Measurements from ENCODE around the gene RPL27.
A peak's percentile ranks its signal among the peaks of the same experiment; 100 is the strongest.

RPL27 gene

GRCh38 chr17:42980766-42981397 is 17.3 kb upstream of the RPL27 start:
- peak; percentile 41 for TF ChIP-seq CTCF (IDR thresholded peaks at IDR 0.05; ENCODE audit: extremely low read depth, insufficient read depth, missing control alignments)
- DNase-seq (ENCODE audit: low spot score): peak; percentile 85
- in situ Hi-C loops (cut with MboI; ENCODE audit: low pct_unique_long_range_greater_than_20kb, low sequenced_read_pairs, unreplicated experiment): no loop called here

GRCh38 chr17:42982266-42982665 is 16.0 kb upstream of the RPL27 start:
- DNase-seq (ENCODE audit: low spot score): no peak
- no peak for TF ChIP-seq CTCF (IDR thresholded peaks at IDR 0.05; ENCODE audit: extremely low read depth, insufficient read depth, missing control alignments)
- in situ Hi-C loops (cut with MboI; ENCODE audit: low pct_unique_long_range_greater_than_20kb, low sequenced_read_pairs, unreplicated experiment): no loop called here

- in situ Hi-C loops (cut with MboI; ENCODE audit: low pct_unique_long_range_greater_than_20kb, low sequenced_read_pairs, unreplicated experiment): no loop called here
- peak; percentile 71 for DNase-seq (ENCODE audit: low spot score)
- TF ChIP-seq CTCF (IDR thresholded peaks at IDR 0.05; ENCODE audit: extremely low read depth, insufficient read depth, missing control alignments): no peak
These were observed 13.0 kb upstream of the RPL27 start for GRCh38 chr17:42985225-42985624.

DNA sequence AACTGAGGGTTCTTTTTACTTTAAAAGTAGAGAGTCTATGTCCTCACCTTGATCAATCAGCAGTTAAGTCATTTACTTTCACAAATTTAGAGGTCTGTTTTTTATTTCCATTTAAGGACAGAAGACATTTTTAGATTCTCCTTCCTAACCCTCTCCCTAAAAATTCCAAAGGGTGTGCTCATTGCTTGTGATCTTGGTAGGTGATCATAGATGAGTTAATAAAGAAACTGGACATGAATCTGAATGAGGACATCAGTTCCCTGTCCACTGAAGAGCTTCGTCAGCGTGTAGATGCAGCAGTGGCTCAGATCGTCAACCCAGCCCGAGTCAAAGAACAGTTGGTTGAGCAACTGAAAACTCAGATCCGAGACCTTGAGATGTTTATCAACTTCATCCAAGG is 9.1 kb upstream of the RPL27 start:
- no peak for DNase-seq (ENCODE audit: low spot score)
- TF ChIP-seq CTCF (IDR thresholded peaks at IDR 0.05; ENCODE audit: extremely low read depth, insufficient read depth, missing control alignments): no peak
- in situ Hi-C loops (cut with MboI; ENCODE audit: low pct_unique_long_range_greater_than_20kb, low sequenced_read_pairs, unreplicated experiment): no loop called here

DNA sequence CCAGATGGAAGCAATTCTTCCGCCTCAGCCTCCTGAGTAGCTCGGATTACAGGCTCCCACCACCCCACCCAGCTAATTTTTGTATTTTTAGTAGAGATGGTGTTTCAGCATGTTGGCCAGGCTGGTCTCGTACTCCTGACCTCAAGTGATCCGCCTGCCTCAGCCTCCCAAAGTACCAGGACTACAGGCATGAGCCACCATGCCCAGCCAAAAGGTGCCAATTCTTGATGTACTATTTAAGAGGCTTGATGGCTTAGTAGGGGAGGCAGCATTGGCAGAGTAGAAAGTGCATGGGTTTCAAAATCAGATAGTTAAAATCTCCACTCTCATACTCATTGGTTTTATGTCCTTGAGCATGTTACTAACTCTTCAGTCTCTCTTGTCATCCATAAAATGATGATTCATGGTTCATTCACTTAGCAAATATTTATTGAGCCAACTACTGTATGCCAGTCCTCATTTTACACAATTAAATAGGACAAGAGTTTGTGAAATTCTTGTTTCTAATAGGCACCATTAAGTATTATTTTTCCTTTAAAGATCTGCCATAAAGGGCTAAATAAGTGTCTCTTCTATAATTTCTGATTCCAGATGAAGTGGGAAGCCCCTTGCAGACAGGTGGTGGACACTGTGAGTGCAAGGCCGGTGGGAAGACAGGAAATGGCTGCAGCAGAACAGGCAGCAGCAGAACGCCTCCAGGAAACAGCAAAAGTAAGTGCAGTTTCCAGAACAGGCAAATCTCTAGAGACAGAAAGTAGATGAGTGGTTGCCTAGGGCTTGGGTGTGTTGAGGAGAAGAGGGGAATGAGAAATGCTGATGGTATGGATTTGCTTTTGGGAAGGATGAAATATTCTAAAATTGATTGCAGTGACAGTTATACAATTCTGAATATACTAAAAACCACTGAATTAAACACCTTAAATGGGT is 8.2 kb upstream of the RPL27 start:
- no peak for TF ChIP-seq CTCF (IDR thresholded peaks at IDR 0.05; ENCODE audit: extremely low read depth, insufficient read depth, missing control alignments)
- no peak for DNase-seq (ENCODE audit: low spot score)
- in situ Hi-C loops (cut with MboI; ENCODE audit: low pct_unique_long_range_greater_than_20kb, low sequenced_read_pairs, unreplicated experiment): no loop called here

DNA sequence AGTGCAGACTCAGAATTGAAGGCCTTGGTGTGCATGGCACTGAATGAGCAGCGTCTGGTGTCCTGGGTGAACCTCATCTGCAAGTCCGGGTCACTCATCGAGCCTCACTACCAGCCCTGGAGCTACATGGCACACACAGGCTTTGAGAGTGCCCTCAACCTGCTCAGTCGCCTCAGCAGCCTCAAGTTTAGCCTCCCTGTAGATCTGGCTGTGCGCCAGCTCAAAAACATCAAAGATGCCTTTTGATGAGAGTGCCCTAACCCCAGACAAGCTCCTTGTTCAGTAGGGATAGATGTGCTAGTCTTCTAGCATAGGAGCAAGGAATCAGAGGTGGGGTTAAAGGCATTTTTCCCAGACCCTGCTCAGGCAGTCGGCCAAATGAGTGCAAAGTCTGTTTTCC is 6.7 kb upstream of the RPL27 start:
- no peak for DNase-seq (ENCODE audit: low spot score)
- in situ Hi-C loops (cut with MboI; ENCODE audit: low pct_unique_long_range_greater_than_20kb, low sequenced_read_pairs, unreplicated experiment): no loop called here
- TF ChIP-seq CTCF (IDR thresholded peaks at IDR 0.05; ENCODE audit: extremely low read depth, insufficient read depth, missing control alignments): no peak

Data from GM13977 (cell line).